Placental epithelial cell (primary cell): ENCODE data around the gene PSMC2. TPM values are rescaled to one million over a fixed set of nuclear protein-coding genes. Genes with fewer than 3 reads are reported as not detected.

Experiments
- small RNA-seq: library from RNA; depleted of rRNA; stranded (forward); fragments of <200 nt; gene quantifications from one replicate; pipeline ENCODE3, GENCODE V24; 2012
- total RNA-seq: library from RNA; depleted of rRNA; stranded (reverse); fragments of >200 nt; gene quantifications from 2 replicates; pipeline ENCODE4 v1.2.3, GENCODE V29; 2012

PSMC2 gene
- total RNA-seq: 122 and 186 TPM in 2 replicates

DNA sequence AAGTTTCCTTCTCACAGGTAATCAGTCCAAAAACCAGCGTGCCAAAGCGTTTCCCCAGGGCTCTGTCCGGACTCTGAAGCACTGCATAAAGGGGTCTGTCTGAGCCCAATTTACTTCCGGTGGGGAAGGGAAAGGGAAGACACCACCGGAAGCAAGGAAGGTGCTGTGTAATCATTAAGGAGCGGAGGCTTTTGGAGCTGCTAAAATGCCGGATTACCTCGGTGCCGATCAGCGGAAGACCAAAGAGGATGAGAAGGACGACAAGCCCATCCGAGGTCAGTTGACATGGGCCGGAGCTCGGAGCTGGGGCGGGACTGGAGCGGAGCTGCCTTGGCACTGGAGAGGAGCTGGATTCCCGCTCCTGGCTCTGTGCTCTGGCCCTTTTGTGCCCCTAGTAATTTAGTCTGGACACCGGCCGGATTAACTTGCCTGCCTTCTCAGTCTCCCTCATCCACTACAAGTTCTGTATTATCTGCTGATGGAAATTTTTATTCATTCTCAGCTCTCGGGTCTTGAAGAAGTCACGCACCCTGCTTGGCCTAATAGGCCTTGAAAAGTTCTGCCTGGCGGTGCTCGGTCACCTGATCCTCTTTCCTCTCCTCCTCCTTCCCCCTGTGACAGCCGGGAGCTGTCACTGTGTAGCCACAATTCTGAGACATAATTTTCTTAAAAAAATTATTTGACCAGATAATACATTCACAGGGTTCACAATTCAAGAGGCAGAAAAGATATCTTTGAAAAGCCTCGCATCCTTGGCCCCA is at the start of gene PSMC2:
TSS of gene PSMC2 (plus strand) at position 137 of the 761 bp plus-strand sequence. CDS start at position 206, 69 bp downstream.

DNA sequence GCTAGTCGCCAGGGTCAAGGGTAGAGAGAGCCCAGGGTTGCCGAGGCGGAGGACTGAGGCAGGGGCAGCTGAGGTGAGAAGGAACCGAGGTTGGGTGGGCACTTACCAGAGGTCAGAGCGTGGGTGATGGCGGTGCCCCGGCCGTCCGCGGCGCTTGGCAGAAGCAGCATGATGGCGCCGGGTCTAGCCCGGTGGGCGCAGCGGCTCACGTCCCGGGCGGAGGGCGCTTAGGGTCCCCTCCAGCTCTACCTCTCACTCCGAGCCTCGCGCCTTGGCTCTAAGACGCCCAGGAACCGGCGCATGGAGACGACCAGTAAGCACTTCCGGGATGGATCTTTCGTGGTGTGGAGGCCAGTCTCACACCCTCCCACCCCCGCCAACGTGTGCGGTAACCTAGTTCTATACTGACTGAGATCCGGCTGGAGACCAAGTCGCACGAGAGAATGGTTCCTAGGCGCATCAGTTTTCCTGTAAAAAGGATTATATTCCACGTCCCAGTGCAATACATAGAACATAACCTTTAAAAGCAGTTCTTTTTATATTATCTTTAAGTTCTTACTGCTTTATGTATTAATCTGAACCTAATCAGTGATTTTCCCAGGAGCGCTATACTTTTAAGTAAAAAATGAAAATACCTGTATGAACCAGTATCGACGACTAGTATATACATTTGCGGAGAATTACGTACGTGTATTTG is 2.8 kb upstream of the PSMC2 start, which contains the start of gene DNAJC2:
TSS of gene DNAJC2 (minus strand) at position 315 of the 697 bp plus-strand sequence. CDS start at position 170, 145 bp downstream.

Small RNA genes lying within 50 kb of the gene (small RNA-seq; reads per million reads assigned to genes)
- gene RPS29P16: 0.14 reads per million

Other genes with a start within 250 kb of the PSMC2 start
- 11.8 and 25.9 TPM in 2 replicates for gene NAPEPLD, start 198.5 kb upstream of the PSMC2 start, total RNA-seq
- gene PMPCB, start 50.2 kb upstream of the PSMC2 start, total RNA-seq: 65.1 and 91.1 TPM in 2 replicates
- gene DNAJC2, start 2.9 kb upstream of the PSMC2 start, total RNA-seq: 14.0 and 16.5 TPM in 2 replicates
- not detected in 2 replicates for gene SLC26A5, start 98.6 kb downstream of the PSMC2 start, total RNA-seq